T follicular helper cell (primary cell): ENCODE results near the gene RASSF7.

ENCODE experiments used
- DNase-seq: peaks from one replicate; pipeline ENCODE4 v3.0.0-alpha.2; 2020; ENCODE audit warnings: low read depth

The RASSF7 gene

GRCh38 chr11:551596-551995 lies 9.2 kb upstream of the RASSF7 start:
- no peak for DNase-seq

GRCh38 chr11:553083-553987 lies 7.4 kb upstream of the RASSF7 start:
- DNase-seq, result no peak

GRCh38 chr11:553988-554340 lies 6.8 kb upstream of the RASSF7 start:
- DNase-seq, result no peak

GRCh38 chr11:554428-555226 lies 6.1 kb upstream of the RASSF7 start:
- DNase-seq, result peak; percentile 72

- no peak for DNase-seq
Measured at GRCh38 chr11:555227-555779, 5.5 kb upstream of the RASSF7 start.

GRCh38 chr11:555780-556661 lies 4.7 kb upstream of the RASSF7 start:
- no peak for DNase-seq

- no peak for DNase-seq
Measured at GRCh38 chr11:556662-557256, 4.0 kb upstream of the RASSF7 start.

- DNase-seq, result no peak
Measured at GRCh38 chr11:557328-558132, 3.2 kb upstream of the RASSF7 start.

- no peak for DNase-seq
Measured at GRCh38 chr11:558503-558902, 2.3 kb upstream of the RASSF7 start.

GRCh38 chr11:559020-559620 lies 1.6 kb upstream of the RASSF7 start:
- no peak for DNase-seq

- DNase-seq, result no peak
Measured at GRCh38 chr11:559712-560304, 962 bp upstream of the RASSF7 start.

- no peak for DNase-seq
Measured at GRCh38 chr11:561148-562003, 606 bp downstream of the RASSF7 start.

- no peak for DNase-seq
Measured at GRCh38 chr11:562046-562645, 1.4 kb downstream of the RASSF7 start.

- no peak for DNase-seq
Measured at GRCh38 chr11:563066-563811, 2.5 kb downstream of the RASSF7 start.

- DNase-seq, result no peak
Measured at GRCh38 chr11:563812-564578, 3.2 kb downstream of the RASSF7 start.

- no peak for DNase-seq
Measured at GRCh38 chr11:565921-566509, 5.2 kb downstream of the RASSF7 start.
